ENCODE data around the gene VRK1.

VRK1 gene

GRCh38 chr14:96826818-96827217 is 29.6 kb downstream of the VRK1 start:
- no peak for DNase-seq (ENCODE audit: low read depth)

GRCh38 chr14:96827290-96827689 is 30.1 kb downstream of the VRK1 start:
- DNase-seq (ENCODE audit: low read depth) = no peak

- no peak for DNase-seq (ENCODE audit: low read depth)
These were observed 32.6 kb downstream of the VRK1 start for GRCh38 chr14:96829791-96830190.

- DNase-seq (ENCODE audit: low read depth) = no peak
These were observed 33.8 kb downstream of the VRK1 start for GRCh38 chr14:96830946-96831345.

- no peak for DNase-seq (ENCODE audit: low read depth)
These were observed 35.2 kb downstream of the VRK1 start for GRCh38 chr14:96832351-96832750.

GRCh38 chr14:96838449-96838848 is 41.3 kb downstream of the VRK1 start:
- DNase-seq (ENCODE audit: low read depth) = no peak

GRCh38 chr14:96839251-96839650 is 42.1 kb downstream of the VRK1 start:
- no peak for DNase-seq (ENCODE audit: low read depth)

GRCh38 chr14:96843137-96843536 is 46.0 kb downstream of the VRK1 start:
- no peak for DNase-seq (ENCODE audit: low read depth)

GRCh38 chr14:96844857-96845570 is 47.8 kb downstream of the VRK1 start:
- DNase-seq (ENCODE audit: low read depth) = no peak

GRCh38 chr14:96847451-96847850 is 50.3 kb downstream of the VRK1 start:
- DNase-seq (ENCODE audit: low read depth) = no peak

GRCh38 chr14:96848011-96848410 is 50.8 kb downstream of the VRK1 start:
- no peak for DNase-seq (ENCODE audit: low read depth)

GRCh38 chr14:96849733-96850132 is 52.6 kb downstream of the VRK1 start:
- no peak for DNase-seq (ENCODE audit: low read depth)

GRCh38 chr14:96851694-96852381 is 54.7 kb downstream of the VRK1 start:
- no peak for DNase-seq (ENCODE audit: low read depth)

- no peak for DNase-seq (ENCODE audit: low read depth)
These were observed 55.7 kb downstream of the VRK1 start for GRCh38 chr14:96852823-96853422.

- DNase-seq (ENCODE audit: low read depth) = no peak
These were observed 61.5 kb downstream of the VRK1 start for GRCh38 chr14:96858643-96859042.

GRCh38 chr14:96861568-96862310 is 64.6 kb downstream of the VRK1 start:
- DNase-seq (ENCODE audit: low read depth) = no peak

GRCh38 chr14:96863327-96863985 is 66.3 kb downstream of the VRK1 start:
- no peak for DNase-seq (ENCODE audit: low read depth)

- DNase-seq (ENCODE audit: low read depth) = no peak
These were observed 66.8 kb downstream of the VRK1 start for GRCh38 chr14:96863986-96864330.

- DNase-seq (ENCODE audit: low read depth) = no peak
These were observed 70.5 kb downstream of the VRK1 start for GRCh38 chr14:96867634-96868033.

- DNase-seq (ENCODE audit: low read depth) = no peak
These were observed 76.9 kb downstream of the VRK1 start for GRCh38 chr14:96874127-96874526.

GRCh38 chr14:96876747-96877146 is 79.6 kb downstream of the VRK1 start:
- DNase-seq (ENCODE audit: low read depth) = no peak

- DNase-seq (ENCODE audit: low read depth) = no peak
These were observed 84.5 kb downstream of the VRK1 start for GRCh38 chr14:96881713-96882112.
